HEK293 (cell line): ENCODE measurements around the gene TSEN54.

Source experiments
- CTCF ChIA-PET: fragments of 350-600 bp; formaldehyde crosslinking; extraction: SDS; loops from one replicate; lab custom pipeline; 2021; ENCODE audit warnings: antibody characterized with exemption; lab: Yijun Ruan, JAX
- POLR2A ChIA-PET: fragments of 300-600 bp; formaldehyde crosslinking; extraction: SDS; loops from one replicate; lab custom pipeline; 2020; ENCODE audit warnings: antibody characterized with exemption, inconsistent platforms; lab: Yijun Ruan, JAX
- H3K27ac ChIP-seq: fragments of 200-500 bp; sonication (Bioruptor generic); 2 replicates; pipeline ENCODE4 v1.5.1; 2014; ENCODE audit warnings: low read depth, low read length, control low read depth, inconsistent platforms; ENCODE audit errors: extremely low read depth
- H3K36me3 ChIP-seq, 2 experiments: fragments of 200-500 bp in 1 of 2; sonication (Bioruptor generic) in 1 of 2; 1 replicate in 1 of 2; 2 replicates in 1 of 2; pipeline ENCODE4 v1.5.1; 2014 to 2017; ENCODE audit warnings: inconsistent platforms in 2 of 2, low read length in 2 of 2; ENCODE audit not compliant: control insufficient read depth in 2 of 2, insufficient read depth in 1 of 2
- H3K4me1 ChIP-seq: fragments of 200-500 bp; sonication (Bioruptor generic); 2 replicates; pipeline ENCODE4 v1.5.1; 2014; ENCODE audit warnings: mild to moderate bottlenecking, low read length, inconsistent platforms; ENCODE audit not compliant: control insufficient read depth, insufficient read depth
- H3K4me3 ChIP-seq: 2 replicates; pipeline ENCODE4 v1.5.1; 2011; ENCODE audit warnings: low read depth, mild to moderate bottlenecking, control low read depth, low read length, moderate library complexity
- H3K9me3 ChIP-seq: fragments of 200-500 bp; sonication (Bioruptor generic); 2 replicates; pipeline ENCODE4 v1.5.1; 2014; ENCODE audit warnings: low read depth, low read length, inconsistent platforms; ENCODE audit not compliant: control insufficient read depth, insufficient read depth
- BCL11A ChIP-seq: fragments of 450-650 bp; formaldehyde crosslinking; IDR thresholded peaks from 2 replicates; pipeline ENCODE4 v1.5.1; 2016; ENCODE audit warnings: low read depth, missing biosample characterization, missing genetic modification characterization
- GLIS2 ChIP-seq: fragments of 450-650 bp; formaldehyde crosslinking; IDR thresholded peaks from 2 replicates; pipeline ENCODE4 v1.5.1; 2016; ENCODE audit warnings: missing biosample characterization, missing genetic modification characterization
- HOXD13 ChIP-seq: sonication (generic); formaldehyde crosslinking; IDR thresholded peaks from 2 replicates; pipeline ENCODE4 v1.8.0; 2022; ENCODE audit warnings: missing genetic modification reagents, borderline replicate concordance
- KLF1 ChIP-seq: fragments of 450-650 bp; formaldehyde crosslinking; IDR thresholded peaks from 2 replicates; pipeline ENCODE4 v1.5.1; 2016; ENCODE audit warnings: missing biosample characterization, missing genetic modification characterization
- KLF9 ChIP-seq: fragments of 450-650 bp; formaldehyde crosslinking; IDR thresholded peaks from 2 replicates; pipeline ENCODE4 v1.5.1; 2016; ENCODE audit warnings: missing biosample characterization, missing genetic modification characterization, low read depth
- MYNN ChIP-seq: fragments of 450-650 bp; formaldehyde crosslinking; IDR thresholded peaks from 2 replicates; pipeline ENCODE4 v1.5.1; 2016; ENCODE audit warnings: missing biosample characterization, missing genetic modification characterization, borderline replicate concordance
- PRDM1 ChIP-seq: fragments of 450-650 bp; formaldehyde crosslinking; IDR thresholded peaks from 2 replicates; pipeline ENCODE4; 2016; ENCODE audit warnings: missing biosample characterization, missing genetic modification characterization
- SALL2 ChIP-seq: fragments of 450-650 bp; formaldehyde crosslinking; IDR thresholded peaks from 2 replicates; pipeline ENCODE4 v1.5.0; 2017; ENCODE audit warnings: missing biosample characterization, mild to moderate bottlenecking, missing genetic modification characterization, borderline replicate concordance
- SP2 ChIP-seq: fragments of 450-650 bp; formaldehyde crosslinking; IDR thresholded peaks from 2 replicates; pipeline ENCODE4 v1.5.1; 2016; ENCODE audit warnings: missing biosample characterization, missing genetic modification characterization
- TCF7L2 ChIP-seq: IDR thresholded peaks from 2 replicates; pipeline ENCODE4 v1.6.1; 2011; ENCODE audit warnings: low read depth, mild to moderate bottlenecking, inconsistent platforms, low read length, moderate library complexity, borderline replicate concordance
- ZBTB48 ChIP-seq: fragments of 450-650 bp; formaldehyde crosslinking; IDR thresholded peaks from 2 replicates; pipeline ENCODE4 v1.5.1; 2016; ENCODE audit warnings: missing biosample characterization, missing genetic modification characterization
- ZFHX2 ChIP-seq: fragments of 450-650 bp; formaldehyde crosslinking; conservative IDR thresholded peaks from 2 replicates; pipeline ENCODE4 v1.5.1; 2016; ENCODE audit warnings: missing biosample characterization, missing genetic modification characterization
- ZNF121 ChIP-seq: fragments of 450-650 bp; formaldehyde crosslinking; IDR thresholded peaks from 2 replicates; pipeline ENCODE4 v1.5.1; 2016; ENCODE audit warnings: missing biosample characterization, missing genetic modification characterization
- ZNF133 ChIP-seq: fragments of 450-650 bp; formaldehyde crosslinking; IDR thresholded peaks from 2 replicates; pipeline ENCODE4 v1.5.1; 2016; ENCODE audit warnings: missing biosample characterization, missing genetic modification characterization
- ZNF140 ChIP-seq: fragments of 450-650 bp; formaldehyde crosslinking; IDR thresholded peaks from 2 replicates; pipeline ENCODE4 v1.5.1; 2016; ENCODE audit warnings: missing biosample characterization, missing genetic modification characterization
- ZNF155 ChIP-seq: fragments of 450-650 bp; formaldehyde crosslinking; IDR thresholded peaks from 2 replicates; pipeline ENCODE4 v1.5.1; 2016; ENCODE audit warnings: missing biosample characterization, missing genetic modification characterization
- ZNF202 ChIP-seq: fragments of 450-650 bp; formaldehyde crosslinking; IDR thresholded peaks from 2 replicates; pipeline ENCODE4 v1.5.1; 2016; ENCODE audit warnings: missing biosample characterization, missing genetic modification characterization, borderline replicate concordance
- ZNF335 ChIP-seq: fragments of 450-650 bp; formaldehyde crosslinking; conservative IDR thresholded peaks from 2 replicates; pipeline ENCODE4 v1.5.1; 2016; ENCODE audit warnings: missing biosample characterization, missing genetic modification characterization
- ZNF341 ChIP-seq: fragments of 450-650 bp; formaldehyde crosslinking; IDR thresholded peaks from 2 replicates; pipeline ENCODE4; 2016; ENCODE audit warnings: low read depth, missing biosample characterization, missing genetic modification characterization
- ZNF366 ChIP-seq: fragments of 450-650 bp; formaldehyde crosslinking; conservative IDR thresholded peaks from 2 replicates; pipeline ENCODE4 v1.5.1; 2016; ENCODE audit warnings: missing biosample characterization, missing genetic modification characterization
- ZNF404 ChIP-seq: fragments of 450-650 bp; formaldehyde crosslinking; IDR thresholded peaks from 2 replicates; pipeline ENCODE4 v1.5.1; 2017; ENCODE audit warnings: missing biosample characterization, missing genetic modification characterization
- ZNF521 ChIP-seq: fragments of 450-650 bp; formaldehyde crosslinking; IDR thresholded peaks from 2 replicates; pipeline ENCODE4 v1.5.1; 2017; ENCODE audit warnings: missing biosample characterization, mild to moderate bottlenecking, missing genetic modification characterization
- ZNF530 ChIP-seq: fragments of 450-650 bp; formaldehyde crosslinking; IDR thresholded peaks from 2 replicates; pipeline ENCODE4 v1.5.1; 2016; ENCODE audit warnings: low read depth, missing biosample characterization, missing genetic modification characterization
- ZNF558 ChIP-seq: fragments of 450-650 bp; formaldehyde crosslinking; IDR thresholded peaks from 2 replicates; pipeline ENCODE4 v1.5.1; 2016; ENCODE audit warnings: missing biosample characterization, missing genetic modification characterization
- ZNF600 ChIP-seq: fragments of 450-650 bp; formaldehyde crosslinking; IDR thresholded peaks from 2 replicates; pipeline ENCODE4 v1.5.1; 2016; ENCODE audit warnings: missing biosample characterization, missing genetic modification characterization
- ZNF623 ChIP-seq: fragments of 450-650 bp; formaldehyde crosslinking; IDR thresholded peaks from 2 replicates; pipeline ENCODE4 v1.5.1; 2016; ENCODE audit warnings: missing biosample characterization, missing genetic modification characterization
- ZNF624 ChIP-seq: fragments of 450-650 bp; formaldehyde crosslinking; IDR thresholded peaks from 2 replicates; pipeline ENCODE4 v1.5.1; 2017; ENCODE audit warnings: missing biosample characterization, missing genetic modification characterization
- ZNF658 ChIP-seq: fragments of 450-650 bp; formaldehyde crosslinking; IDR thresholded peaks from 2 replicates; pipeline ENCODE4; 2016; ENCODE audit warnings: missing biosample characterization, missing genetic modification characterization
- ZNF660 ChIP-seq: fragments of 450-650 bp; IDR thresholded peaks from 2 replicates; pipeline ENCODE4 v1.5.1; 2018; ENCODE audit warnings: missing biosample characterization, mild to moderate bottlenecking, missing genetic modification characterization
- ZNF747 ChIP-seq: fragments of 450-650 bp; formaldehyde crosslinking; IDR thresholded peaks from 2 replicates; pipeline ENCODE4 v1.5.1; 2016; ENCODE audit warnings: missing biosample characterization, missing genetic modification characterization
- TF ChIP-seq, protein P1 (sequence below): fragments of 450-650 bp; formaldehyde crosslinking; IDR thresholded peaks from 2 replicates; pipeline ENCODE4 v1.5.1; 2016; ENCODE audit warnings: missing biosample characterization, missing genetic modification characterization
- TF ChIP-seq, protein P2 (sequence below): fragments of 450-650 bp; formaldehyde crosslinking; IDR thresholded peaks from 2 replicates; pipeline ENCODE4 v1.5.1; 2016; ENCODE audit warnings: missing biosample characterization, missing genetic modification characterization, low read depth

The TSEN54 gene

DNA sequence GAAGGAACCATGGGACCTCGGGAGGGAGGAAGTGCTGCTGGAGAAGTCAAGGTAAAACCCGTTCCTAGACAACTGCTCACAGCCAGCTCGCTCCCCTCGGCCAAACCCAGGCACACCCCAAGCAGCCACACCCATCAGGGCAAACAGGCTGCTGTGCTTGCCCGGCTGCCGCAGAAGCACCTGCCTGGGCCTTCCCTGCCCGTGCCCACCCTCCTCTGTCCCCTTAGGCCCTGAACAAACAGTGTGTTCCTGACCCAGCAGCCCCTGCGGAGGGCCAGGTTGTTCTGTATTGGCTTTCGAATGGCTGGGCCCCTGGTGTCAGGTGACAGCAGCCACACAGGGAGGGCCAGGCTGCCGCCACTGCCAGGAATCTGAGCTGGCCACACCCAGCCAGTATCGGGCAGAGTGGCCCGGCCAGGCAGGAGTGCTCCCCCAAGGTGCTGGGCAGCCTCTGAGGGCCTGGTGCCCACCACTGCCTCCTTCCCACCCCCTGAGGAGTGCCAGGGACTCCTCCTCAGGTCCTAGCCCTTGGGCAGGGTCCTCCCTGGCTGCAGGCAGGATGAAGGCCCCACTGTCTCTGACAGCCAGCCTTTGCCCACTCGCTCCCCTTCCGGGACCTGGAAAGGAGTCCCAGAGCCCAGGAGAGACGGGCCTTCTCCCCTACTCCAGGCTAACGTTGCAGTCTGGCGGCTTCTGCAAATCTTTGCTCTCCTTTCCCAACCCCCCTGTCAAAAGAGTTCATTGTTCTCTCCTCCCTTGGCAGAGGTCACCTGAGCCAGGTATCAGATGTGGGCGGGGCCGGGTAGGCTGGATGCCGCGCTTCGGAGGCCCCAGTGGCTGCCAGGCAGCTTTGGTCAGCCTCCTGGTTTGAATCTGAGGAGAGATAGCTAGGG lies 33.2 kb downstream of the TSEN54 start (continued):
- TF ChIP-seq, protein P1, sequence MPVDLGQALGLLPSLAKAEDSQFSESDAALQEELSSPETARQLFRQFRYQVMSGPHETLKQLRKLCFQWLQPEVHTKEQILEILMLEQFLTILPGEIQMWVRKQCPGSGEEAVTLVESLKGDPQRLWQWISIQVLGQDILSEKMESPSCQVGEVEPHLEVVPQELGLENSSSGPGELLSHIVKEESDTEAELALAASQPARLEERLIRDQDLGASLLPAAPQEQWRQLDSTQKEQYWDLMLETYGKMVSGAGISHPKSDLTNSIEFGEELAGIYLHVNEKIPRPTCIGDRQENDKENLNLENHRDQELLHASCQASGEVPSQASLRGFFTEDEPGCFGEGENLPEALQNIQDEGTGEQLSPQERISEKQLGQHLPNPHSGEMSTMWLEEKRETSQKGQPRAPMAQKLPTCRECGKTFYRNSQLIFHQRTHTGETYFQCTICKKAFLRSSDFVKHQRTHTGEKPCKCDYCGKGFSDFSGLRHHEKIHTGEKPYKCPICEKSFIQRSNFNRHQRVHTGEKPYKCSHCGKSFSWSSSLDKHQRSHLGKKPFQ, result no peak
- TF ChIP-seq ZNF140 (tag by site-specific recombination) (no peak), ZFHX2 (tag by site-specific recombination) (no peak), ZNF202 (no peak), ZNF121 (tag by site-specific recombination) (peak; percentile 50; the same call in 1 of the 2 replicates), ZNF747 (tag by site-specific recombination) (no peak), PRDM1 (tag by site-specific recombination) (no peak), HOXD13 (CRISPR knock-in tag) (no peak), ZBTB48 (no peak), ZNF366 (no peak), ZNF335 (tag by site-specific recombination) (peak; percentile 100), ZNF155 (tag by site-specific recombination) (no peak), ZNF341 (tag by site-specific recombination) (peak; percentile 81), ZNF600 (tag by site-specific recombination) (peak; percentile 91), SALL2 (tag by site-specific recombination) (no peak), ZNF658 (tag by site-specific recombination) (no peak), TCF7L2 (no peak), KLF1 (peak; percentile 99), SP2 (tag by site-specific recombination) (peak; percentile 41), ZNF624 (tag by site-specific recombination) (no peak), ZNF660 (tag by site-specific recombination) (no peak), ZNF558 (tag by site-specific recombination) (no peak), ZNF623 (tag by site-specific recombination) (no peak), KLF9 (peak; percentile 72), ZNF521 (tag by site-specific recombination) (no peak)
- TF ChIP-seq, protein P2, sequence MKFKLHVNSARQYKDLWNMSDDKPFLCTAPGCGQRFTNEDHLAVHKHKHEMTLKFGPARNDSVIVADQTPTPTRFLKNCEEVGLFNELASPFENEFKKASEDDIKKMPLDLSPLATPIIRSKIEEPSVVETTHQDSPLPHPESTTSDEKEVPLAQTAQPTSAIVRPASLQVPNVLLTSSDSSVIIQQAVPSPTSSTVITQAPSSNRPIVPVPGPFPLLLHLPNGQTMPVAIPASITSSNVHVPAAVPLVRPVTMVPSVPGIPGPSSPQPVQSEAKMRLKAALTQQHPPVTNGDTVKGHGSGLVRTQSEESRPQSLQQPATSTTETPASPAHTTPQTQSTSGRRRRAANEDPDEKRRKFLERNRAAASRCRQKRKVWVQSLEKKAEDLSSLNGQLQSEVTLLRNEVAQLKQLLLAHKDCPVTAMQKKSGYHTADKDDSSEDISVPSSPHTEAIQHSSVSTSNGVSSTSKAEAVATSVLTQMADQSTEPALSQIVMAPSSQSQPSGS, result no peak

DNA sequence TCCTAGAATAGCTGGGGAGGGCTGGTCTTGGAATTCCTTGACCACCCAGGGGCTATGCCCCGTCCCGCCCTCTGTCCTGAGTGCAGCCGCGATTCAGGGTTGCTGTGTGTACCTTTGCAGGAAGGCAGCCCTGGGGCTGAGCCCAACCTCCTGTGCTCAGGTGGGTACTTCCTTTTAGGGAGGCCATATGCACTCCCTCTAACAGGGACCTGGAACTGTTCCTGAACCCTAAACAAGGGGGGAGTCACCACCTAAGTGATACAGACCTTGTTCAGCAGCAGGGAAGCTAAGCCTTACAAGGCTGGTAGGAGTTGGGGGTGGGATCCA lies 33.8 kb downstream of the TSEN54 start:
- TF ChIP-seq MYNN (tag by site-specific recombination) (no peak), ZNF404 (tag by site-specific recombination) (no peak), ZNF133 (tag by site-specific recombination) (no peak), GLIS2 (no peak), BCL11A (tag by site-specific recombination) (no peak), ZNF530 (tag by site-specific recombination) (no peak)
- TF ChIP-seq, protein P1, result no peak
- H3K36me3 ChIP-seq, result no peaks in the 10 kb centered on the region
- peaks cover 10% of the 10 kb centered on the region; the same call in 1 of the 2 replicates for H3K4me1 ChIP-seq
- peak overlapping the region; percentile 34; the same call in 1 of the 2 replicates for H3K27ac ChIP-seq
- ChIA-PET POLR2A (interaction anchor here (1.2 kb wide), 1 partner anchor 261 kb away, joined by 3 read pairs; the partner anchor contains the start of gene SLC25A19), CTCF (interaction anchor here (0.6 kb wide), 1 partner anchor 287 kb away, joined by 4 read pairs; no protein-coding TSS in a partner anchor)
- no peak overlapping the region for H3K4me3 ChIP-seq
- no peaks in the 10 kb centered on the region for H3K9me3 ChIP-seq
